ENCODE measurements around the gene IL17F.

Gene IL17F

DNA sequence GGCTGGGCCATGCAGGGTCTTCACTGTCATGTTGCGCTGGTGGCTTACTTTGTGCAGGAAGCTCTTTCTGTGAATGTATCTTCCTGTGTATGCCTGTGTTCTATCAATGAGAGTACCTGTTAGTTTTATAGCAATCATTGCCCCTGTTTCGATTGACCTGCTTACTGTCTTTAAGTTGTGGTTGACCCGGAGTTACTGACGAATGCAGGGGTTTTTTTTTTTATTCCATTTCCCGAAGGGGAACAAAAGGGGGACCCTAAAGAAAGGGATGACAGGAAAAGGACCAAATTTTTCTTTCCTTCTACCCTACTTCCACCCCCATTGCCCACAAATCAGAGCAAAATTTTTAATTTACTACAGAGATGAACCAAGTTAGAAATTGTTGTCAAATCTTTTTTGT, at the start of gene IL17F:
Gene IL17F (minus strand): TSS at position 101 of the 400 bp plus-strand sequence. CDS start 71 bp downstream, at position 30.
- no peak for DNase-seq (ENCODE audit: low read depth in 2 of 2)

GRCh38 chr6:52293067-52293466, 48.8 kb upstream of the IL17F start:
- no peak for DNase-seq (ENCODE audit: low read depth in 2 of 2)

DNA sequence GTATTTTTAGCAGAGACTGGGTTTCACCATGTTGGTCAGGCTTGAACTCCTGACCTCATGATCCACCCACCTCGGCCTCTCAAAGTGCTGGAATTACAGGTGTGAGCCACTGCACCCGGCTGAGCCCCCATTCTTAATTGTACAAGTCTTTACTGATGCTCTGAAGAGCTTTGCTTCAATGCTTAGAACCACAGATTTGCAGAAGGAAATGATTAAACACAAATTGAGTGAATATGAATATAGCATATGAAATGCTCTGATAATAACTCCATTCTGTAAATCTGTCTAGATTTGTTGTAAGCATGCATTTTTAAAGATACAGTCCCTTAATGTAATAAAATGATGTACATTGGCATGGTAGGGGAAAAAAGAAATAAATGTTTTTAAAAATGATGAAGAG, 44.5 kb upstream of the IL17F start:
- no peak for DNase-seq (ENCODE audit: low read depth in 2 of 2)

DNA sequence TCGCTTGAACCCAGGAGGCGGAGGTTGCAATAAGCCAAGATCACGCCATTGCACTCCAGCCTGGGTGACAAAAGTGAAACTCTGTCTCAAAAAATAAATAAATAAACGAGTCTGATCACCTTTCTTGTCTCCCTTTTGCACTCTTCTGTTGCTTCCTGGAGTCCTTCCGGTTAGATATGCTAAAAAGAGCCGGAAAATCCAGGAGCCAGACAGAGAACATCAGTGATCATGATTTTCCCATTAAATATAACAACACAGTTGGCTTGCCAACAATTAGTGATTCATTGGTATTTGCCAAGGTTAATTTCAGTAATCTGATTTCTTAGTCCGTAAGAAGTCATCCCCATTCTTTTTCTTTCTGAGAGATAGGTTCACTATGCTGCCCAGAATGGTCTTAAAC, 43.9 kb upstream of the IL17F start:
- no peak for DNase-seq (ENCODE audit: low read depth in 2 of 2)

DNA sequence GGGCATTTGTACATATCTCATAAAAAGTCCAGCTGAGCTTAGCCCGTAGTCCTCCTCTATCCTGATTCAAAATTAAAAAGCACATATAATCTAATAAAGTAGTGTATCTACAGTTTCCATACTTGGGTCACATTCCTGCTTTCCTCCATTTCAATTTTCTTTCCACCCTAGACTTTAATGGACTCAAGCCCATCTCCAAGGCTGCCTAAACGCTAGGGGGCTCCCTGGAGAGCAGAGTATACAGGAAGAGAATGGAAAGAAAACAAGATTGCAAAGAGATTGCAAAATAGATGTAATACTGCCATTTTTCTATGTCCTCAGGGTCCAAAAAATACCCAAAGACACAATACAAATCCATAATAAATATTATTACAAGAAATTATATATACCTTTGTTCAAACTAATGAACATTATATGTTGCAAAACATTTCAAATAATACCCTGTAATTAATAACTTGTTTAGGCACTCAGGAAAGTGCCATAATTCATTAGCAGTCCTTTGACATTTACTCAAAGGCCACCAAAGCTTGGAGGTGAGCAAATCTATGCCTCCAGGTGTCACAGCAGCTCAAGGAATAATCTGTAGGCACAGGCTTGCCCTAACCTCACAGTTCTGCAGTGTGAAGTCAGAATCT, 42.6 kb upstream of the IL17F start:
- peak; percentile 38 to 61 for DNase-seq (ENCODE audit: low read depth in 2 of 2)

GRCh38 chr6:52285177-52286068, 41.1 kb upstream of the IL17F start:
- DNase-seq (ENCODE audit: low read depth in 2 of 2) = no peak

DNA sequence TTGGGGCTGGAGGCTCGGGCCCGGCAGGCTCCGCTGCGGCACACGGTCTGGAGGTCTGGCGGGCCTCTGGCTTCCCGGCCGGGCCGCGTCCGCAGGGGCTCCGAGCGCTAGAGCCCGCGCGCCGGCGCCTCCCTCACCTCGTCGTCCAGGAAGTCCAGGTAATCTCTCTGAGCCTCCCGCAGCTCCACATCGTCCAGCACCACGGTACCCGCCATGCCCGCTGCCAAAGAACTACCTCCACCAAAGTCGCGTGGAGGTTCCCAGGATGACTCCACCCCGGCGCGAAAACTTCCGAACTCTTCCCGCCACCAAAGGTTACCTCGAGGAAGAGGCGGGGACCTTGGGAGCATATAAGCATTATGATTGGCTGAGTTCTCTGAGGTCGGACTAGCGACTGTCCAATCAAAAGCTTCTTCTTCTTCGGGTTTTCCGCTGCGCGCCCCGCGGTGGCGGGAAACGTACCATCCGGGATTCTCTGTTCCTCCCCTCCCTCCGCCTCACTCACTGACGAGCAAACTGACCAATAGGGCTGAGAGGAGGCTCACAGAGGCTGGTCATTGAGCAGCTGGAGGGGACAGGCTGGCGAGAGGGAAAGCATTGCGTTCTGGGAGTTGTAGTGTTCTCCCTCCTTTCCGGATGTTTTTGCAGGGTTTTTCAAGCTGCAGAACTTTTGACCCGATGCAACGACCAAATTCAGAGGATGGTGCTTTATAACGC, 40.3 kb upstream of the IL17F start, which contains the start of gene MCM3:
Gene MCM3 (minus strand): TSS at position 283 of the 717 bp plus-strand sequence. CDS start 68 bp downstream, at position 215.
- peak; percentile 91 to 96 for DNase-seq (ENCODE audit: low read depth in 2 of 2)

DNA sequence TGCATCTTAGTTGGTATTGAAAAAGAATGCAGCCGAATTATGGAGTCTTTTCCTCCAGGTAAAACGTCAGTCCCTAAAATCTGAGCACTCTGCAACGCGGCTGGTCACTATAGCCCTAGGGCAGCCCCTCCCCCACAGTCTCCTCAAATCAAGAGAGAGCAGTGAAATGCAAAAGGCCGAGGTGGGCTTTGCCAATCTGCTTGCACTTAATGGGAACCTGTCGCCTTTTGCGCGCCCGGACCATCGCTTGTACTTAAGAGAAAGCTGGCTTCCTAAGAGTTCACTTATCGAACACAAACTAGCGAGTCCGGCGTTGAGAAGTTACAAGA, 39.8 kb upstream of the IL17F start:
- DNase-seq (ENCODE audit: low read depth in 2 of 2) = peak; percentile 37 to 47

DNA sequence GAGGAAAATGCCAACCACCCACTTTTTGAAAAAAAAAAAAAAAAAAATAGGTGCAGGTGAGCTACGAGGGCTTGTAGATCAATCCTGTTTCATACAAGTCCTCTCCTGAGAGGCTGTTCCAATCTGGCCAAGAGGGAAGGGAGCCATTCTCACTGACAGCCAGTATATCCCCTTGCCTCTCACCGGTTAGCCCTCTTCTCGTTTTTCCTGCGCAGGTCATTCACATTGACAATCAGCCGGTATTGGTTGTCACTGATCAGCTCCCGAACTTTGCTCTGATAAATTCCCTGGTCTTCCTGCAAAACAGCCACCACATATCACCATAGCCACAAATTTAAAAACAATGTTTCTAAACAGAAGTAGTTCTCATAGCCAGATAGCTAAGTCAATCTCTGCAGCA, 38.8 kb upstream of the IL17F start:
- no peak for DNase-seq (ENCODE audit: low read depth in 2 of 2)

DNA sequence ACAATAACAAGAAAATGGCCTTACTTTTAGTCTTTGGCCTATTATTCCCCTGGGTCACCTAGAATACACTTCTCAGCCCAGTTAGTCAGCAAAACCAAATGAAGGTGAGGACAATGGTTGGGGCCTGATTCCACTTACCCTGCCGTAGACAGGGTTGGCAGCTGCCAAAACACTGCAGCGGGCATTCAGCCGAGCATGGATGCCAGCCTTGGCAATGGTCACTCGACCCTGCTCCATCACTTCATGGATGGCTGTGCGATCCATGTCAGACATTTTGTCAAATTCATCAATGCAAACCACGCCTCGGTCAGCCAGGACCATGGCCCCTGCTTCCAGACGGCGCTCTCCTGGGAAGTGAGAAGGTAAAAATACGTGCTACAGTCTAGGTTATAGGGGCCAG, 31.8 kb upstream of the IL17F start:
- DNase-seq (ENCODE audit: low read depth in 2 of 2) = no peak

GRCh38 chr6:52271852-52272460, 27.7 kb upstream of the IL17F start:
- no peak for DNase-seq (ENCODE audit: low read depth in 2 of 2)

DNA sequence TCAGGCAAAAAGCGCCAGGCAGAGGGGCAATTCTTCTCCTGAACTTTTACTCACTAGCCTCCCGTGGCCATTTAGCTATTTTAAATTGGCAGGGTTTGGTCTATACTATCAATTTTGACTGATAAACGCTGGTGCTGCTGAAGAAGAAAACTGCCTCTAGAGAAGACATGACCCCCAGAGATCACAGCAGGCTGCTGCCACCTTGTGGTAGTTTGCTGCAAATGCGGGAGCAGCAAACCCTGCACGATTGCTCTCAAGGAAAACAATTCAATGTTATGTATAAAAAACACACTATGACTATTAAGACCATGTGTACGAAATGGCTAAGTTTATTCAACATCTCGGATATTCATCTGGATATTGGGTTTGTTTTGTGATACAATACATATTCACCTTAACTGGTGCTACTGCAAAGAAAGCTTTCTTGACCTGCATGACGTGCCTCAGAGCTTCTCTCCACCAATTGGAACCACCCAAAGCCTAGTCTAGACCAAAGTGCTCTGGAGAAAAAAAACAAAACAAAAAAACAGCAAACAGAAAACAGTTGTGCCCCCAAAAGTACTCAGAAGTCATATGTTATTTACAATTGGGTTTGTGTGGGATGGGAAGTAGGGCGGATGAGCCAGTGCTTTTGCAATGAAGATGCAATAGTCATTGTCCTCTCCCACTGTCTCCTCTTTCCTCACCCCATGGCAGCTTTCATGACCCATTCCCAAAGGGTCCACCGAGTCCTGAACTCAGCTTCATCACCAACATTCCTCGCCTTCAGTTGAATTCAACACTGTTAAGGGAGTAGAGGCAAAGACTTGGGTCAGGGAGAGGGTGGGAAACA, 19.6 kb upstream of the IL17F start:
- DNase-seq (ENCODE audit: low read depth in 2 of 2) = peak; percentile 55 to 60

DNA sequence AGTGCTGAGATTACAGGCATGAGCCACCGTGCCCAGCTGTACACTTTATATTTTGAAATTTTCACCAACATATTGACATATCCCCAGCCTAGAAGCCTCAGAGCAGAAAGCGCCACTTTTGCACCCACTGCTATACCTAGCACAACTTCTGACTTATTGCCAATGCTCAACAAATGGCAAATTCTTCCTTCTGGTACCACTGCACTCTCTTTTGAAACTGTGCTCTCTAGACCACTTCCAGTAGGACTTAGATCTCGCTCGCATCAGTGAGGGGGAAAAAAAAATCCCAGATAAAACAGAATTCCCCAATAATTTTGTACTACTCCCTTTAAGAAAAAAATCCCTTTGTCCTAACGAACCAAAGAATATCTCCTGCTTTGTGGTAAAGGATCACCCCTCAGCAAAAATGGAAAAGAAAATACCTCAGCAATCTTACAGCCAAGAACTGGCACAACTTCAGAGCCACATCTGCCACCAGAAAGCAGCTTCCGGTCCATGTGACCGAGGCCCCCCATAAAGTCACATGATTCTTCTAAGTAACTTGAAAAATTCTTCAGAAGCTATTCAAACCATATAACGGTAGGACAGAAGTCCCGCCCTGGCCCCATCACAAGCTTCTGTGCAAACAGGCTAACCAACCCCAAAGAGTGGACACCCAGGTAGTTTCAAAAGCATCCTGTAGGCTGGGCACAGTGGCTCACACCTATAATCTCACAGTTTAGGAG, 18.5 kb upstream of the IL17F start:
- no peak for DNase-seq (ENCODE audit: low read depth in 2 of 2)

GRCh38 chr6:52261229-52261628, 16.9 kb upstream of the IL17F start:
- no peak for DNase-seq (ENCODE audit: low read depth in 2 of 2)

DNA sequence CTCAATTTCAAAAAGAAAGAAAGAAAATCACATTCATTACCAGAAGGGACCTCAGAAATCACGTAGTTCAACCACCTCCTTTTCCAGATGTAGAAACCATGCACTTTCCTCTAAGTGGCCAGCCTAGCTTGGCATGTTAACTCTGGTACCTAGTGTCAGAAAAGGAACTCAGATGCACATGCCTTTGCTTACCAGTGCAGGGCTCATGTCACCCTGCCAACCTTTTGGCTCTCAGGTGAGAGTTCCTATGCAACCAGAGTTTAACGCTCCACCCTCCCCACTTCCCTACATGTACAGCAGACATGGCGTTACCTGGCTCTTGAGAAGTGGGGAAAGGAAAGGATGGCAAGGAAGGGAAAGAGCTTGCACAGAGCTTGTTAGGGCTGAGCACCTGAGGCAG, 16.3 kb upstream of the IL17F start:
- no peak for DNase-seq (ENCODE audit: low read depth in 2 of 2)

DNA sequence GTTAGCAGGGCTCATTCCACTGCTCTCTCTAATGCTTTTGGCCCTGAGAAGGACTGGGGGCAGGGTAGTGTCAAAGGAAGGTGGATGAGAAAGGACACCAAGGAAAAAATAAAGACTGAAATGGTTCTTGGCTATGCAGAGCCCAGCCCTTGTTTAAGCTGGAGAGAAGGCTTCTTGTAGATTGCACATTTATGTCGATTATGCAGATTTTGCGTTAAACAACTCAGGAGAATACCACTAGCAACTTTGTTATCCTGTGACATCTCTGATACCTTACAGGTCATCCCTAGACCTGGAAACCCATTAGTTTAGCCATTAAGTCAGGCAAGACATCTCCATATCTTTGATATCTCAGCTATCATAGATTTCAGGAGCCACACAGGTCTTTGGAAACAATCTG, 11.1 kb upstream of the IL17F start:
- no peak for DNase-seq (ENCODE audit: low read depth in 2 of 2)

DNA sequence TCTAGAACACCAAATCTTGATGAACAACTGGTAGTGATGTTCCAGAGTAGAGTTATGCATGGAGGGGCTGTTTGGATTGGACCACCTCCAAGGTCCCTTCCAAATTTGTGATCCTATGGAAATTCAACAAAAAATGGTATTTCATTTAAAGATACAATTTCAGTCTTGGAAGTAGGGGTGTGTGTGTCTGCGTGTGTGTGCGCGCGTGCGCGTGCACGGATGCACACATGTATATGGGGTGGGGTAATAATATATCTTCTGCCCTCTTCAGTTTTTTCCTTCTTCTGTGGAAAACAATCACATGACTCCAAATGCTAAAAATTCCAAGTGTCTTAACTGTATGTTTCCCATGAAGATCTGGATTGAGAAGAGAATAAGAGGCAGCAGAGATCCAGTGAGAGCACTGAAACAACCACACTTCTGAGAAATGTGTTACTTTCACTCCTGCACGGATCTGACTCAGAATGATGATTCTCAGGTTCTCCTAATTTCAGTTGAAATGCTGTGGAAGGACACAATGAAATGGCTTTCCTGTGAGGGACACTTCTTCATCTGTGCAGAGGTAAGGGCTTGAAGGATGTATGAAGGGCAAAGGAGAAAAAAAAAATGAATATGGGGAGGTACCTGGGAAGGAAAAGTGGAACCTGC, 10.6 kb upstream of the IL17F start:
- no peak for DNase-seq (ENCODE audit: low read depth in 2 of 2)

DNA sequence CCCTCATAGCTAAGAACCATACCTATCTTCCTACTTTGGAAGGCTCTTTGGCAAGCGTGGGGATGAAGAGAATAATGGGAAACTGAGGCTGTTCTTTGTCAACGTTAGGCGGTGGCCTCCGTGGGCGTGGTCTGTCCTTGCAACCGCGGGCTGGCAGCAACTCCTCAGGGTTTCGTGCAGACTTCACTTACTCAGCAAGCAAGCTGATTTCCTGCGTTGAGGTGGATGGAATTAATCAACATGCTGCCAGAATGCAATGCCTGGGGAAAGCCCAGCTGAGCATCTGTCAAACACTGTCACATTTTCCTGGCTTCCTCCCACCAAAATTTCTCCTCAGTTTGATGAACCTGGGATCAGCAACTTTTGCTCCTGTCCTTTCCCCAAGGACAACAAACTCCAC, 9.2 kb upstream of the IL17F start:
- peak; percentile 17 to 26 for DNase-seq (ENCODE audit: low read depth in 2 of 2)

DNA sequence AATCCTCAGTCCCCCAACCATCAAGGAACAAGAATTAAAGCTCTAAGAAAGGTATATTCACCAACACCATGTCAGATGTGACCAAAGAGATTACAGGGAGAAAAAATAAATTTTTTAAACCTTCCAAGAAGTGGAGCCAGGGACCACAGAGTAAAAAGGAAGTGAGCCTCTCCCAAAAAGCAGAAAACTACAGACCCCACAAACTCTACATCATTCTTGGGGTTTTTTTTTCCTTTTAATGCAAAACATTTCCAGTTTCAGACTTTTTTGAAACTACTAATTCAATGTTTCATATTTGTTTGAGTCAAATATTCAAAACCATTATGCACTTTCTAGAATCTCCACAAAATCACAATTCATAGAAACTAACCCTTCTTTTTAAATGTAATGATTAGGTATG, 6.8 kb upstream of the IL17F start:
- no peak for DNase-seq (ENCODE audit: low read depth in 2 of 2)

DNA sequence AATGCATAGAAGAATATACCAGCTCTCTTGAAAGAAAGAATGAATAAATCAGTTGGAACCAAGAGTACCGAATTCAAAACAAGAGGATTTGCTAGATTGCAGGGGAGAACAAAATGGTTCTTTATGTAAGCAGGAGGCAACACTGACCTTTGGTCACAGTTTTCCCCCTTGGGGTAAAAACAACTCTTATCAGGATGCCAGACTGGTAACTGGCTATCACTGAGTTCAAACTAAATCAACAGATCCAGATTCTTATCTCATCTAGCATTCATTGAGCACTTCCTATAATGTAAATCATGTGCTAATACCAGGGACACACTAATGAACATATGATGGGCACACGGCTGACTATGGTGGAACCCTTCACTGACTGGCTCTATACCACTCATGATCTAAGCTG, 4.8 kb upstream of the IL17F start:
- no peak for DNase-seq (ENCODE audit: low read depth in 2 of 2)

Measured in stimulated activated CD4-positive, alpha-beta T cell treated with anti-CD3 and anti-CD28 coated beads, Interleukin-15, amount 100 ng/mL, for 48 hours (primary cell).